GM21723 (cell line): ENCODE results near the gene KIF23.
"Not testable (repeated sequence)": the region's sequence is repeated elsewhere in the genome, so short reads cannot be mapped to it uniquely, and the experiment has no call there.

Experiments used
- ATAC-seq: cut with Tn5 transposase; IDR thresholded peaks from one replicate; pipeline ENCODE4 v1.9.1; 2021; ENCODE audit warnings: mild to moderate bottlenecking, moderate library complexity; ENCODE audit not compliant: unreplicated experiment

KIF23 gene

GRCh38 chr15:69413822-69414700 is at the start of gene KIF23:
Gene KIF23, plus strand, starts transcription at chr15:69414349. Its CDS starts 117 bp downstream, at chr15:69414466.
- ATAC-seq = peak; percentile 94

DNA sequence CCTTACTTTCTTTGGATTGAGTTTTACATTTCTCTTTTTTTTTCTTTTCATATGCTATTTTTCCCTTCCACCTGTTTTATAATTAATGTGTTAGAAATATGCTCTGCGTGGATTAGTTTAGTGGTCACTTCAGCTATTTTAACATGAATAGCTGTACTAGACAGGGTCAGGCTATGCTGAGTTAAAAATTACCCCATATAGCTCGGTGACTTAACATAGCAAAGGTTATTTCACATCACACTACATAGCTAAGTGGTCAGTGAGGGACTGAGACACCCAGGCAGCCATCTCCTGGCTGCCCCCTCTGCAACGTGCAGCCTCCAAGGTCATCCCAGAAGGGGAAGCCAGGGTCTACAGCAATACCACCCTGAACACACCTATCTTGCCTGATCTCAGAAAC is 46.9 kb upstream of the KIF23 start:
- ATAC-seq = no peak

- ATAC-seq = no peak
These were observed 44.5 kb upstream of the KIF23 start for GRCh38 chr15:69369631-69370030.

DNA sequence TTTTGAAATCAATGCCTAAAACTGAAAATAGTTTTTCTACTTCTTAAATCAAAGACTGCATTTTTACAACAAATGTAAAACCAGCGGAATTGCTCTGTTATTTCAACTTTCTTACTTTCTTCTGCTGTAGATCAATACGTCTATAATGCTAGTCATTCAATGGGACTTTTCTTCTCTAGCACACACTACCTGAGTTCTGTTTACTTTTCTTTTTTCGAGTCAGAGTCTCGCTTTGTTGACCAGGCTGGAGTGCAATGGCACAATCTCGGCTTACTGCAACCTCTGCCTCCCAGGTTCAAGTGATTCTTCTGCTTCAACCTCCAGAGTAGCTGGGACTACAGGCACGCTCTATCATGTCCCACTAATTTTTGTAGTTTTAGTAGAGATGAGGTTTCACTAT is 40.7 kb upstream of the KIF23 start:
- no peak for ATAC-seq

- ATAC-seq = no peak
These were observed 38.9 kb upstream of the KIF23 start for GRCh38 chr15:69375151-69375790.

DNA sequence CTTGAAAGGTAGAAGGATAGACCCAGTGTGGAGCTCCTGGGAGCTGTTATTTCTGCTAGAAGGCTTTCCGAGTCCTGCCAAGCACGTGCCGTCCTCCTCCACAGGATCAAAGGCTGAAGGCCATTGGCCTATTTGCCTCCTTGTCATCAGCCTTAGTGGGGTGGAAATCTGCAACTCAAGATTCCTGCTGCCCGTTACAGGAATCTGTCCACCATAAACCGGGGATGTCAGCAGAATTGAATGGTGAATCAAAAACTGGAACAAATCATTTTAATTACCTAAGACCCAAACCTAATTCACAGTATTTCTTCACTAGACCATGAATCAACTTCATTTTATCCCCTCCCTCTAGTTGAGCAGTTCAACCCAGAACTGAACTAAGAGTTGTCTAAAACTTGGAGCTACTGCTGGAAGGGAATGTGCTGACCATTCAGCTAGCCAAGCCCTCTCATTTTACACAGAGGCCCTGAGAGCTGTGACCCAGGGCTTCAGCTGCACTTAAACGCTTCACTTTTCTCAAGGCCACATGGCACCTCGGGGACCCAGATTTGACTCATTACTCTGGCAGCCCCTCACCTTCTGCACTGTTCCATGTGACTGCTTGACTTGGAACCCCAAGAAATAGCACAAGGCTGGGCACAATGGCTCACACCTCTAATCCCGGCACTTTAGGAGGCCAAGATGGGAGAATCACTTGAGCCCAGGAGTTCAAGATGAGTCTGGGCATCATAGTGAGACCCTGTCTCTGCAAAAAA is 36.8 kb upstream of the KIF23 start:
- no peak for ATAC-seq

DNA sequence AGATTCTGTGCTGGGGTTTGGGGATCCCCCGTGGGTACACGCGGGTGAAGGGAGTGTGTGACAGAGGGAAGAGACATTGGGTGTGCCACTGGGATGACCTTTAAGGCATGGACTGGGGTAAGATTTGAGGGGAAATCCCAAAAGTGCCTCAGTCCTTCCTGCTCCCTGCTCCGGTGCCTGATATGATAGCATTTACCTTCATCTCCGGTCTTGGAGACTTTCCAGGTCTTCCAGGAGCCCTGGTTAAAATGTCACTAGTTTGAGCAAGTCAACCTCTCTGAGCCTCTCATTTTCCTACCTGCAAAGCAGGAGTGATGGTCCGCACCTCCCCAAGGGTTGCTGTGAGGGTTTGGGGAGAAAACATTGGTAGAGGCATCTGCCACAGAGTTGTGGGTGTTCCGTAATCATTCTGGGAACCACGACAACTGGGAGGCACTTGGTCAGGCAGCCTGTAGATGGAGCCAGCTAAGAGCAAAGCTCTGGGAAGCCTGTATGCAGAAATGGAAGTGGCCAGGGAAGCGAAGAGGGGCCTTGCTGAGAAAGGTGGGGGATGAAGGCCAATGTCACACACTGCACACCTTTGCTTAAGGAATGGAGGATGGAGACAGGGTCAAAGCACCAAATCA is 33.9 kb upstream of the KIF23 start:
- no peak for ATAC-seq

DNA sequence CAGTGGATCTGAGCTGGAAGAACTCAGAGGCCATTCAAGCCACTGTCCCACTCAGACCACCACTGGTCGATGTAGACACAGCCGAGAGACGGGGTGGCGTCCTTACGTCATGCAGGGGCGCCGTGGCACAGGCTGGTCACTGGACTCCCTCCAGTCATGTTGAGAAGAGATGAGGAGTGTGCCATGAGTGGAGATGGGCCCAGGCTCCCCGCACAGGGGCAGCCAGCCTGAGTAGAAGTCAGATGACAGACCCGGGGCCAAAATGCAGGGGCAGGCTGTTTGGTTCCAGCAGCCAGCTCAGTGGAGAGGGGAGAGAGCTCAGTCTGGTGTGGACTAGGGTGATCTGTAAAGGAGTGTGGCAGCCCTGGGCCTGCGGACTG is 33.4 kb upstream of the KIF23 start:
- no peak for ATAC-seq

DNA sequence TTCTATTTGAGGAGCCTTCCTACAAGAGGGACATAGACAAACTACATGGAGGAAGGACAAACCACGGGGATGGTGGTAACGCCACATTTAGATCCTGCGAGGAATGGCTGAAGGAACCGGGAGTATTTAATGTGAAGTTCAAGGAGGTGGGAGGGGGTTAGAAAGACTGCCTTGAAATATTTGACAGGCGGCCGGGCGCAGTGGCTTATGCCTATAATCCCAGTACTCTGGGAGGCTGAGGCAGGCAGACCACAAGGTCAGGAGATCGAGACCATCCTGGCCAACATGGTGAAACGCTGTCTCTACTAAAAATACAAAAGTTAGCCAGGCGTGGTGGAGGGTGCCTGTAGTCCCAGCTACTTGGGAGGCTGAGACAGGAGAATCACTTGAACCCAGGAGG is 32.0 kb upstream of the KIF23 start:
- ATAC-seq = not testable (repeated sequence)

GRCh38 chr15:69384066-69384465 is 30.1 kb upstream of the KIF23 start:
- not testable (repeated sequence) for ATAC-seq

- no peak for ATAC-seq
These were observed 29.2 kb upstream of the KIF23 start for GRCh38 chr15:69384626-69385598.

DNA sequence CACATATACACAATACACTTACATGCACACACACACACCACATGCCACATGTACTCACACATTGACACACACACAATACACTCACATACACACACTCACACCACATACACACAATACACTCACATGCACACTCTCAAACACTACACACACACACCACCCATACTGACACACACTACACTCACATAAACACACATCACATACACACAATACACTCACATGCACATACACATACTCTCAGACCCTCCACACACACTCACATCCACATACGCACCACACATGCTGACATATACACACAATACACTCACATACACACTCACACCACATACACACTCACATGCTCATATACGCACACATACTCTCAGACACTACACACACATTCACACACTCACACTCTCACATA is 28.3 kb upstream of the KIF23 start:
- ATAC-seq = no peak

- ATAC-seq = no peak
These were observed 27.9 kb upstream of the KIF23 start for GRCh38 chr15:69386284-69386683.

GRCh38 chr15:69388260-69388705 is 25.9 kb upstream of the KIF23 start:
- ATAC-seq = no peak

DNA sequence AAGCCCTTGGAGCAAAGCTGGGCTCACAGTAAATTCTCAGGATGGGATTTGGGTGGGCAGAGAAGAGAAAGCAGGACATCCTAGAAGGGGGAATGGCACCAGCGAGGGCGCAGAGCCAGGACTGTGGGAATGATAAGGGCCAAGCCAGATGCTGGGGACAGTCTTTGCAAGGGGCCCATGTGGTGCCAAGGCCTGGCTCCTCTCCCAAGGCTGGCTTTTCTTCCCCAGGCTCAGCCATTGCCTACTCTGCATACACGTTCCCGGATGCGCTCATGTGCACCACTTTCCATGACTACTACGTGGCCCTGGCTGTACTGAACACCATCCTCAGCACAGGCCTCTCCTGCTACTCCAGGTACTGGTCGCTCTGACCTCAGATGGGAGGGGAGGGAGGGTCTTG is 24.7 kb upstream of the KIF23 start:
- ATAC-seq = no peak

DNA sequence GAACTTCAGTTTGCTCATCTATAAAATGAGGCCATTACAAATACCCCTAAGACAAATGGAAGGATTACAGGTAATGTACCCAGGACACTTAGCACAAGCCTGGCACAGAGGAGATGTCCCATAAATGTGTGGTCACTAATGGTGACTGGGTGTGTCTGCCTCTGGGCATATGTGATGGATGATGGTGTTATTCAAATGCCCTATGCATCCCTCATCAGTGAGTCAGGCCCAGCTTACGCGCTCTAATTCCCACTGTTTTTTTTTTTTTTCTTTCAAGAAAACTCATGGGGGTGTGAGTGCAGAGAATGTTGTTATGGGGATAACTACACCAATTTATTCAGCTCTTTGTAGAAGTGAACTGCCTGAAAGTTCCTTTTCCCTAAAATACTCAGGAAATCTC is 23.6 kb upstream of the KIF23 start:
- no peak for ATAC-seq

GRCh38 chr15:69391046-69391757 is 22.9 kb upstream of the KIF23 start:
- no peak for ATAC-seq

- ATAC-seq = no peak
These were observed 21.8 kb upstream of the KIF23 start for GRCh38 chr15:69392352-69392751.

DNA sequence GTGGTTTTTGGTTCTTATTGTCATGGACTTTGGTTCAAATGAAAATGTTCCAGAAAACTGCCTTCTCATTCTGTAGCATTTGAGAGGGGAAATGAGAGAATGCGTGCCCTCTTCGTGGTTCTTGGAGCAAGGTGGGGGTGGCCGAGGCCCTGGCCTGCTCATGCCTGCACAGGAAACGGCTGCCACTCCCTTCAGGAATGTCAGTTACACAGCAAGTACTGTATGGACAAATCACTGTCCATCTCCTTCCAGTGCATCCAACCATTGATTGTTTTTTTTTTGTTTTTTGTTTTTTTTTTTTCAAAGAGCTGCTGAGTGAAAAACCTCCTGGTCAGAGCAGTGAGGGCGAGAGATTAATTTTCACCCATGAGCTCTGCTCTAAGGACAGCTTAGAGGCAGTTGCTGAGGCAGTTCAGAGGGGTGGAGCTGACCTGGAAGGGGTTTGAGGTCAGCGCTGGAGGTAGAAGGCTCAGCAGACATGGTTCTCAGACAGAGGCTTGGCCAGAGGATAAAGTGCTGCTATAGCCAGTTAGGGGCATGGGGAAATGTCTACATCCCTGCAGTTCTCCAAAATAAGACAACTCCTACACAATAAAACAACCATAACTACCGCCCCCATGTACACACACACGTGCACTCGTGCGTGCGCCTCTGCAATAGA is 20.2 kb upstream of the KIF23 start:
- no peak for ATAC-seq
